Measurements from ENCODE around the gene RAB40A.

DNA sequence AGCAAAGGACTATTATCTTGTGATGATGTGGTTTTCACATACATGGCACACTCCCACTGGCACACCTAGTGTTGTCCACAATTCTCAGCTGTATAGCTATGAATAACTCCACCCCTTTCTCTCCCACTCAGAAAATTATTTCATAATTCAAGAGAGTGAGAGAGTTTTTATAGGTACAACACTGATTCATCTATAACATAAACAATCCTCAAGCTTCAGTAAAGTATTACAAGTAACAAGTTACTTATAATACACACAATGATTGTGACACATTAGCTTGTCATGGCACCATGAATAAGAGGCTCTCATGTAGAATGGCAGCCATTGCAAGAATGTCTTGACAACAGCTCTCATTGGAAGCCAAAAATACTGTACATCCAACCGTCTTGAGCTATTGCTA is 43.9 kb downstream of the RAB40A start:
- TF ChIP-seq, protein P1, sequence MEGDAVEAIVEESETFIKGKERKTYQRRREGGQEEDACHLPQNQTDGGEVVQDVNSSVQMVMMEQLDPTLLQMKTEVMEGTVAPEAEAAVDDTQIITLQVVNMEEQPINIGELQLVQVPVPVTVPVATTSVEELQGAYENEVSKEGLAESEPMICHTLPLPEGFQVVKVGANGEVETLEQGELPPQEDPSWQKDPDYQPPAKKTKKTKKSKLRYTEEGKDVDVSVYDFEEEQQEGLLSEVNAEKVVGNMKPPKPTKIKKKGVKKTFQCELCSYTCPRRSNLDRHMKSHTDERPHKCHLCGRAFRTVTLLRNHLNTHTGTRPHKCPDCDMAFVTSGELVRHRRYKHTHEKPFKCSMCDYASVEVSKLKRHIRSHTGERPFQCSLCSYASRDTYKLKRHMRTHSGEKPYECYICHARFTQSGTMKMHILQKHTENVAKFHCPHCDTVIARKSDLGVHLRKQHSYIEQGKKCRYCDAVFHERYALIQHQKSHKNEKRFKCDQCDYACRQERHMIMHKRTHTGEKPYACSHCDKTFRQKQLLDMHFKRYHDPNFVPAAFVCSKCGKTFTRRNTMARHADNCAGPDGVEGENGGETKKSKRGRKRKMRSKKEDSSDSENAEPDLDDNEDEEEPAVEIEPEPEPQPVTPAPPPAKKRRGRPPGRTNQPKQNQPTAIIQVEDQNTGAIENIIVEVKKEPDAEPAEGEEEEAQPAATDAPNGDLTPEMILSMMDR (IDR thresholded peaks at IDR 0.05), result no peak
- no peak for TF ChIP-seq EP300 (IDR thresholded peaks at IDR 0.05)
